NCI-H748 (cell line): ENCODE measurements around the gene P2RY8.
"Not testable (repeated sequence)": the region's sequence is repeated elsewhere in the genome, so short reads cannot be mapped to it uniquely, and the experiment has no call there.

Source experiments
- DNase-seq: peaks from one replicate; lab custom pipeline; 2025; ENCODE audit not compliant: unreplicated experiment; lab: John Stamatoyannopoulos, UW

P2RY8 gene

GRCh38 chrX:1521459-1521956 is 15.5 kb downstream of the P2RY8 start:
- DNase-seq = no peak

DNA sequence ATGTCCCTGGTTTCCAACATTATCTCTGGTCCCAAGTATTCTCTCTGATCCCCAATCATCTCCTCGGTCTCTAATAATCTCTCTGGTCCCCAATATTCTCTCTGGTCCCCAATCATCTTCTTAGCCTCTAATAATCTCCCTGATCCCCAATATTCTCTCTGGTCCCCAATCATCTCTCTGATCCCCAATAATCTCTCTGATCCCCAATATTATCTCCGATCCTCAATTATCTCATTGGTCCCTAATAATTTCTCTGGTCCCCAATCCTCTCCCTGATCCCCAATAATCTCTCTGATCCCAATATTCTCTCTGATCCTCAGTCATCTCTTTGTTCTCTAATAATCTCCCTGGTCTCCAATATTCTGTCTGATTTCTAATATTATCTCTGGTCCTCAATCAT is 16.6 kb downstream of the P2RY8 start:
- DNase-seq = no peak

- no peak for DNase-seq
Measured at GRCh38 chrX:1519022-1519497, 17.9 kb downstream of the P2RY8 start.

GRCh38 chrX:1518512-1518911 is 18.5 kb downstream of the P2RY8 start:
- DNase-seq = no peak

DNA sequence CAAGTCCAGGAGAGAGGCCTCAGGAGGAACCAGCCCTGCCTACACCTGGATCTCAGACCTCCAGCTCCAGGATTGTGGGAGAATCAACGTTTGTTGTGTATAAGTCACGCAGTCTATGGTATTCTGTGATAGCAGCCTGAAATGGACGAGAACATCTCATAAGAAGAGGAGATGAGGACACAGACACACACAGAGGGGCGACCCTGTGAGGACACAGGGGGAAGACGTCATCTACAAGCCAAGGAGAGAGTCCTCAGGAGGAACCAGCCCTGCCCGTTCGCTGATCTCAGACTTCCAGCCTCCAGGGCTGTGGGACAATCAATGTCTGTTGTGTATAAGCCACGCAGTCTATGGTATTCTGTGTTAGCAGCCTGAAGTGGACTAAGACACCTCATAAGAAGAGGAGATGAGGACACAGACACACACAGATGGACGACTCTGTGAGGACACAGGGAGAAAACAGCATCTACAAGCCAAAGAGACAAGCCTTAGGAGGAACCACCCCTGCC is 20.3 kb downstream of the P2RY8 start:
- DNase-seq = no peak

- DNase-seq = no peak
Measured at GRCh38 chrX:1511829-1512228, 25.2 kb downstream of the P2RY8 start.

DNA sequence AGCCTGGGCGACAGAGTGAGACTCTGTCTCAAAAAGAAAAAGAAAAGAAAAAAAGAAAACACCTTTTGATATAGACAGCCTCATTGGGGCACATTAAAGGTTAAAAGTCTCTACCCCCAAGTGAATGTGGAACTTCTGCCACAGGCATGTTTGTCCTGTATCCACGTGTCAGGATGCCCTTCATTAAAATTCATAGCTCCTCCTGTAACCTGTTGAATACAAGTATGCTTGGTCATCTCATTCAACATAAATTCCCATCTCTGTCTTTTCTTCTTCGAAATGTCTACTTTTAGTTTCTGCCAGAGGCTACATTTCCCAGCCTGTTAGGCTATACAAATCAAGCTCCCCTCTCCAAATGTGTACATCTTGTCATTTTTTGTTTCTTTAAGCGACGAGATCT is 25.8 kb downstream of the P2RY8 start:
- DNase-seq = no peak

GRCh38 chrX:1507511-1508463 is 29.2 kb downstream of the P2RY8 start:
- no peak for DNase-seq

- DNase-seq = no peak
Measured at GRCh38 chrX:1506916-1507315, 30.1 kb downstream of the P2RY8 start.

- no peak for DNase-seq
Measured at GRCh38 chrX:1502853-1503252, 34.1 kb downstream of the P2RY8 start.

DNA sequence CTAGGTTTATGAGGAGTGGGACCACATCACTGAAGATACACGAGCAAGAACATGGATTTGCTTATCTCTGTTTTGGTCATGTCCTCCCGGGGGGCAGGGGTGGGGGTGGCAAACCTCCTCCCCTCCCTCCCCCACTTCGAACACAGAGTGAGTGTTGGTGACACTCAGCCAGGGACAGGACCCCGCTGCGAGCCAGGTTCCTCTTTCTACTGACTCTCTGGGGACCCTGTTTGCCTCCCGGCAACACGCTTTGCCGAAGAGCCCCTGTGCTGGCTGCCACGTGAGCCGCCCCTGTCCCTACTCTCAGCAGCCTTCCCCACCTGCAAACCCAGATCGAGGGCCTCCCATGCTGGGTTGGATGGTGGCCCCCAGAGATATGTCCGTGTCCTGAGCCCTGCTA is 34.7 kb downstream of the P2RY8 start:
- DNase-seq = no peak

- DNase-seq = no peak
Measured at GRCh38 chrX:1500701-1501624, 36.0 kb downstream of the P2RY8 start.

- no peak for DNase-seq
Measured at GRCh38 chrX:1496076-1496475, 40.9 kb downstream of the P2RY8 start.

DNA sequence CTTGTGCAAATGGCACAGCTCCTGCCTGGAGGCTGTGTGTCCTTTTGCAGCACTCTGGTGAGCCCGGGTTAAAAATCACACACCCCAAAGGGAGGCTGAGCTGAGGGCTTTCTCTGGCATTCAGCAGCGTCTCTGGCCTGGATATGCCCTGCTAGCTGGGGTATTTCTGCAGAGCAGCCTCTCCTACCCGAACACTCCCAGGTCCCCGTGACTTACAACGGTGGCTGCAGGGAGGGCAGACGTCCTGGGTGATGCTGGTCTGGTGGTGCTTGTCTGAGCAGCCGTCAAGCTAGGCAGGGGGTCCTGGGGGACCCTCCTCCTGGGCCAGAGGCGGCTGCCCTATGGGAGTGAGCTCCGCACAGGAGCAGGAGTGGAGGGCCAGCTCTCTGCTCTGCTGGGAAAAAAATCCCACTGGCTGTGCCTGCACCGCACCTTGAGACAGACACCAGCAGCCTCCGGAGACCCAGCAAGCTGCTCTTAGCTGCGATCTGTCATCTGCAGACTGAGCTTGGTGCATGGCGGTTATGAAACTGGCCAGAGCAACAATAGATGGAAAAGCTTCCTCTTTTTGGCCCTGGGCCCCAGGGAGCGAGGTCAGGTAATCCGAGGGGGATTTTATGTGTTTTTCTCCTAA is 43.0 kb downstream of the P2RY8 start:
- no peak for DNase-seq

- no peak for DNase-seq
Measured at GRCh38 chrX:1493412-1493811, 43.6 kb downstream of the P2RY8 start.

DNA sequence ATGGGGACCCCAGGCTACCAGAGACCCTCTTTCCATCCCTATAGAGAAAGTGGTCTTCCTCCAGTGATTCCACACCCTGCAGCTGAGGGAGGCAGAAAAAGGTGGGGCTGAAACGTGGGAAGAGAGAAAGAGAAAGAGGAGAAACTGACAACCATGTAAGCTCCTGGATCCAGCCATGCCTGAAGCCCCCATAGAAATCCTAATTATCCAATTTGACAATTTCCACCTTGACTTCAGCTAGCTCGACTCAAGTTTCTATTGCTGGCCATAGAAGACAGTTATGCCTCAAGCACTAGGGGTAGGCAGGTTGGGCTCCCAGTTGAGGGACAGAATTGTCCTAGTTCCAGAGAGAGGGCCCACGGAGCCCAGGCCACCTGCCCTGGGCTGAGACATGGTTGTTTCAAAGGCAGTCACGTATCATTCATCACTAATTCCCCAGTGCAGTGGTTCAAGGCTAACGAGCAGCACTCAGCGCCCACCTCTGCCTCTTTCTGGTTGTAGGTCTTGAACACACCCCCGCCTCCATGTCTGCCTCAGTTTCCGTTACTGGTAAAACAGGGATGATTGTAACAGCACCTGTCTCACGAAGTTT is 44.5 kb downstream of the P2RY8 start:
- no peak for DNase-seq

DNA sequence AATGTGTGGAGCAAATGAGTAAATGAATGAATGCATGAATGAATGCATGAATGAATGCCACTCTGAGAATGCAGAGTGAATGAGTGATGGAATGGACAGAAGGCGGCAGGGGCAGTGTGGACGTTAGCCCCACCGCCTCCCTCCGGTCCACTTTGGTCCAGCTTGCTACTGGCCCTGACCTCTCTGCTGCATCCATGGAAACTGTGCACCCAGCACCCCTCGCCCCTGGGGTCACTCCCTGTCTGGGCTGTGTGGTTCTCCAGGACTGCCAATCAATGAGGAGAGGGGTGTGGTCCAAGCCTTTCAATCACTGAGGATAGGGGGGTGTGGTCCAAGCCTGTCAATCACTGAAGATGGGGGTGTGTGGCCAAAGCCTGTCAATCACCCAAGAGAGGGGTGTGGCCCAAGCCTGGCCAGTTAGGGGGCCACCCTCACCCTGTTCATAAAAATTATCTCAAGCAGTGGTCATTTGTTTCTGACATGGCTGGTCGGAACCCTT is 45.1 kb downstream of the P2RY8 start:
- no peak for DNase-seq

DNA sequence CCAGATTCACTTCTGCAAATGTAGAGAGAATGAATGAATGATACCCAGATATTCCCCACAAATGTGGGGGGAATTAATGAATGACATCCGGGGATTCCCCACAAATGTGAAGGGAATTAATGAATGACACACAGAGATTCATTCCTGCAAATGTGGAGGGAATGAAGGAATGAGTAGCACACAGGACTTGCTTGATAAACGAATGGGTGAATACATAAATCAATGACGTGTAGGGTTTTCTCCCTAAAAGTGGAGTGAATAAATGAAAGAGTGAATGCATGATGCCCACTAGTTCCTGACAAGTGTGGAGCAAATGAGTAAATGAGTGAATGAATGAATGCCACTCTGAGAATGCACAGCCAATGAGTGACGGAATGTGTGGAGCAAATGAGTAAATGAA is 45.7 kb downstream of the P2RY8 start:
- not testable (repeated sequence) for DNase-seq

DNA sequence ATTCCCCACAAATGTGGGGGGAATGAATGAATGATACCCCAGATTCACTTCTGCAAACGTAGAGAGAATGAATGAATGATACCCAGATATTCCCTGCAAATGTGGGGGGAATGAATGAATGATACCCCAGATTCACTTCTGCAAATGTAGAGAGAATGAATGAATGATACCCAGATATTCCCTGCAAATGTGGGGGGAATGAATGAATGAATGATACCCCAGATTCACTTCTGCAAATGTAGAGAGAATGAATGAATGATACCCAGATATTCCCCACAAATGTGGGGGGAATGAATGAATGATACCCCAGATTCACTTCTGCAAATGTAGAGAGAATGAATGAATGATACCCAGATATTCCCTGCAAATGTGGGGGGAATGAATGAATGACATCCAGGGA is 46.3 kb downstream of the P2RY8 start:
- DNase-seq = not testable (repeated sequence)

DNA sequence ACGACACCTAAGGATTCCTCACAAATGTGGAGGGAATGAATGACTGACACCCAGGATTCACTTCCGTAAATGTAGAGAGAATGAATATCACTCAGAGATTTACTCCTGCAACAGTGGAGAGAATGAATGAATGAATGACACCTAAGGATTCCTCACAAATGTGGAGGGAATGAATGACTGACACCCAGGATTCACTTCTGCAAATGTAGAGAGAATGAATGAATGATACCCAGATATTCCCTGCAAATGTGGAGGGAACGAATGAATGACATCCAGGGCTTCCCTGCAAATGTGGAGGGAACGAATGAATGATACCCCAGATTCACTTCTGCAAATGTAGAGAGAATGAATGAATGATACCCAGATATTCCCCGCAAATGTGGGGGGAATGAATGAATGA is 47.6 kb downstream of the P2RY8 start:
- not testable (repeated sequence) for DNase-seq
